ENCODE results near the gene EN1.

Gene EN1

DNA sequence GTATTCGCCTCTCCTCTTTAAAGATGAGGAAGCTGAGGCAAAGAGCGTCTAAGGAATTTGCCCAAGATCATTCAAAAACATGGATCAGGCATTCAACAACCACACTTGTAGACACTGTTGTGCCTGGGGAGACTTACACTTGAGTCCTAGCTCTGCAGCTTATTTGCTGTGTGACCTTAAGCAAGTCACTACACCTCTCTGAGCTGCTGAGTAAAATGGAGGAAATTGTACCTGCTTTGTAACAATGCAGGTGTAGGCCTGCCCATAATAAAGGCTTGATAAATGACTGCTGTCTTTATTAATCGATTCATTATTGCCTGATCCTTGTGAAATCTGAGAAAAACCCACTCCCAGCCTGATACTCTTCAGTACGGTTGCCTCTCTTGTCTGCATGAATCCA lies 30.8 kb downstream of the EN1 start:
- DNase-seq, result no peak

DNA sequence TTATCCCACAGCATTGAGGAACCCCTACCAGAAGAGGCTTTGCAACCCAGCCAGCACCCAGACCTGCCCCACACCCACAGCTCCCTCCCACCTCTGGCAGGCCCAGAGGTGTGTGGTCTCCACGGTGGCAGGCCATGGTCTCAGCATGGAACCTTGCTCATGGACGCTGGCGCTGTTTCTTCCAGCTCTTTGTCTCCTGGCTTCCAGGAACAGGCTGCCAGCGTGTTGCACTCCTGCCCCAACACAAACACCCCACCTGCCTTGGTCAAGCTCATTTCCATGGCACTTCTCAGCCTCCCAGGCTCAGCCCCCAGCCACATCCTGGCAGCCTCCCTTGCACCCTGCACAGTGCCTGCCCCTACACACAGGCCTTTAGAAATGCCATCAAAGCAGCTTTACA lies 31.7 kb downstream of the EN1 start:
- DNase-seq, result no peak

DNA sequence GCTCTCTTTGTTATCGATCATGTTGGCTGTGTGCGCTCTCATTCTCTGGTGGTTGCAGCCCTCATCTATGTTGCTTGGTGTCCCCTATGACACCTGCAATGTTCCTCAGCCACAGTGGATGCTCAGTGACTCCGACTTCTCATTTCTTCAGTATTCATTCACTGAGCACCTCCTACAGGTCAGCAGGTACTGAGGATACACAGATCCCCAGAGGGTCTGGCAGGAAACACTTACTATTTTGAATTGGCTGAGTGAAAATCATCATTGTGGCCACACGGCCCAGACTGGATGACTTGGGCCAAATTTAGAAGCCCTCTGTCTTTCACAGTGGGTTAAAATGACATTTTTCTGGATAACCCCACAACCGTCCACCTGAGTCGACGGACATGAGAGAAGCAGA lies 32.1 kb downstream of the EN1 start:
- no peak for DNase-seq

DNA sequence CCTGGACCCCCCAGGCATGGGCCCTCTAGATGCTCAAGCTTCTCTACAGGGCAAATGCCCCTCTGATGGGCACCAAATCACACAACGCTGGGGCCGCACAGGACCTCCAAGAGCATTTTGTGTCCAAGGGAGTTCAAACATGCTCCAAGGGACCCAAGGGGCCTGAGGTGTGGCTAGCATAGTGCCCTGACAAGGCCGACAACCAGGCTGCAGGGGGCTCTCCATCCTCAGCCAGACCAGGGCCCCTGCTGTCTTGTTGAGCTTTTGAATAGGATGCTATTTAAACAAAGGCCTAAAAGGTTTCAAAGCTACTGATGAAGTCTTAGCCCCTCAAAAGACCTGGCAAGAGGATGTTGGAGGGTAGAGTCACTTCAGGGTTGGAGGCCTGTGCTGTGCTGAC lies 33.1 kb downstream of the EN1 start:
- no peak for DNase-seq

DNA sequence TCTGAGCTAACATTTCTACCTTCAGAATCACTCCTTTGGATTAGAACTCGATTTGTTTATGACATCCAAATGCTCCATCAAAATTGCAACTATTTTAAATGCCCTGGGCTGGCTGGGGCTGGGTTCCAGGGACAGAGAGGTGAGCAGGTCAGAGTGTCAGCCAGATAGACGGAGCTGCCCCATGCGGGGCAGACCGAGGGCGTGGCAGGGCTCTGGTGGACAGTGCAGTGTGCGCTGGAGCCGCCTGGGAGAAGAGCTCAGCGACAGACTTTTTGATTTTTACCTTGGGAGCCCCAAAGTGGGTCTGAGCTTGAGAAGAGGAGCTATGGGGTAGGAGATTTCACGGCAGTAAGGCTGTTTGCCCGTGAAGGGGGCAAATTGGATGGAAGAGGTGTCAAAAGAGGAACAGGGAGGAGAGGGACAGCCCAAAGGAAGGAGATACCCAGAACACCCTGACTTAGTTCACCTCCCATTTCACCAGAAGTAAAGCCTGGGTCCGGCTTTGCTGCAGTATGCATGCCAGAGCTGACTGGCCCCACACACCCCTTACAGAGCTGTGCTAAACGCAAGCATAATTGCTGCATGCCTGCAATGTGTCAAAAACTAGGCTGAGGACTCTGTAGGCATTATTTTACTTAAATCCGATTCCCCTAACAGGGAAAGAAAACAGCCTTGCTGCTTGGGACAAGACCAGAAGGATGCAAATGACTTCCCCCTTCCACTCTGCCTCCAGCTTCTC lies 33.7 kb downstream of the EN1 start:
- no peak for DNase-seq

DNA sequence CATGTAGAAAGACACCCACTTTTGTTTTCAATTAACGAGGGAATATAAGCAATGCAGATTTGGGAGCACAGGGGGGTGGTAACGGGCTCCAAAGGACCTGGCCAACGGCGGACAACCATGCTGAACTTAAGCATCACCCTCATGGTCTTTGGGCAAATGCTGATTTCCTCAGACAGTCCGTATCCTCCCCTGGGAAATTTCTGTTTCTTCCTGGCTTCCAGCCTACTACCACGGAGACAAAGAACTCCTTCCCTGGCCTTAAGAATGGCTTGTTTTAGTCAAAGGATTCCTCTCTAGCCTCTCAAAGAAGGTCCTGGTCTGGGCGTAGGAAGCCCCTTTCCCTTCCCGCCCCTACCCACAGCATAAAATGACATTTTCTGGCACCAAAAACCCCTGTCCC lies 34.3 kb downstream of the EN1 start:
- no peak for DNase-seq

DNA sequence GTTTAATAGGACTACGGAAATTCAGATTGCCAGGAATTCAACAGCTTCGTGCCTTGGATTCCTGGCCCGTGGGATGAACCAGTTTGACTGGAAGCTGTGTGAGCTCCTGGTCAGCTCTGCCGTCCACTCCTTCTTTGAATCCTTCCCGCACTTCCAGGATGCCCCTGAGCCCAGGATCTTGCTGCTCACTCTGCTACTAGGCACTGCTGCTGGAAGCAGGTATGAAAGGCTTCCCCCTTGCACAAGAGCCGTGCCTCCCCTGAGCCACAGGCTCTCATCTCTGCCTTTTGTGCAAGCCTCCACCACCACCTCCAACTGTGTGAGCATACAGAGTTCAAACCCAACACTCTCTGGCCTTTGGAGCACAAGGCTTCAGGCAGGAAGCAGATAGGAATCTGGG lies 34.9 kb downstream of the EN1 start:
- DNase-seq, result no peak

DNA sequence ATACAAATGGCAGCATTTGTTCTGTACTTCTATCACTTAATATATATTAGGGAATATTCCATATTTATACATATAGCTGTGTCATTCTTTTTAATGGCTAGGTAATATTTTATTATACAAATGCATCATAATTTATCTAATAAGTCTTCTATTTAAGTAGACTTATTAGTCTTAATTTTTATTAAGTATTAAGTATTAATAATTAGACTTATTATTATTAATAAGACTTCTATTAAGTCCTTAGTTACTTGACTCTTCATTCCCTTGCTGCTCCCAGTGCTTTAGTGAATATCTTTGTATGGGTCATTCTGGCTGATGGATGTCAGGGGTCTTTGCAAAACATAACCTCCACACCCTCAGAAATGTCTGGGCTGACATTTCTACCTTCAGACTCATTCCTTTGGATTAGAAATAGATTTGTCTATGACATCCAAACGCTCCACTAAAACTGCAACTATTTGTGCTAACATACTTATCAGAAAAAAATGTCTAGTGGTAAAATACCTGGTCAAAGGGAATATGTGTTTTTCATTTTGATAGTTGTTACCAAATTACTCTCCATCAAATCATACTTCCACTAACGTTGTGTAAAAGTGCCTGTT lies 35.8 kb downstream of the EN1 start:
- no peak for DNase-seq

DNA sequence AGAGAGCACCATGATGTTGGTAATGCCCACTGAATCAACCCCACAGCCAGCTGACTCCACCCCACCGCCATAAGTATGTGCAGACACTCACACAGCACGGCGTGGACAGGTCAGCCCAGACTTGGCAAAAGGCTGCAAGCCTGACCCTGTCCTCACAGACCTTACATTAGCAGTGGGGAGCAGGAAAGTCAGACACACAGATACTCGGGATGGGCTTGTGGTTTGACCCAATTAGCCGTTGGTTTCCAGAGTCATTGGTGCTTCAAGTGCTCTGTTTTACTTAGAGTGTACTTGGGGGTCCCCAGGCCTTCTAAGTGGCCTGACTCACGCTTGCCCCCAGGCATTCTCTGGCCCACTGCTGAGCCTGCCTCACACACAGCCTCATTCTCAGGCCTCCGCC lies 36.7 kb downstream of the EN1 start:
- DNase-seq, result no peak

DNA sequence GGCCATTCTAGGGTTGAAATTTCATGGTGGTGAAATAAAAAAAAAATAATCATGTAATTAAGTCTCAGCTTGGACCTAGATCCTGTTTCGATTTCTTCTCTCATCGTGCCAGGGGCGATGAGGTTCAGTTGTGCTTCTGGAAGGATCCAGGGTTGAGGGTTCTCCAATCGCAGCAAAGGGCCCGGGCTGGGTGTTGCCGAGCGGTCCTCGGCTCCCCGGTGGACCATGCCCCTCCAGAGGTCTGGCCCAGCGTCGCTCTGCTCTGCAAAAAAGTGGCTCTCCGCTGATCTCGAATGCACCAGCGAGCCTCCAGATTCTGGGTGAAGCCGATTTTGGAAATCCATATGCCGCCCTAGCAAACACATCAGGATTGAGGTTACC lies 39.0 kb downstream of the EN1 start:
- DNase-seq, result no peak

DNA sequence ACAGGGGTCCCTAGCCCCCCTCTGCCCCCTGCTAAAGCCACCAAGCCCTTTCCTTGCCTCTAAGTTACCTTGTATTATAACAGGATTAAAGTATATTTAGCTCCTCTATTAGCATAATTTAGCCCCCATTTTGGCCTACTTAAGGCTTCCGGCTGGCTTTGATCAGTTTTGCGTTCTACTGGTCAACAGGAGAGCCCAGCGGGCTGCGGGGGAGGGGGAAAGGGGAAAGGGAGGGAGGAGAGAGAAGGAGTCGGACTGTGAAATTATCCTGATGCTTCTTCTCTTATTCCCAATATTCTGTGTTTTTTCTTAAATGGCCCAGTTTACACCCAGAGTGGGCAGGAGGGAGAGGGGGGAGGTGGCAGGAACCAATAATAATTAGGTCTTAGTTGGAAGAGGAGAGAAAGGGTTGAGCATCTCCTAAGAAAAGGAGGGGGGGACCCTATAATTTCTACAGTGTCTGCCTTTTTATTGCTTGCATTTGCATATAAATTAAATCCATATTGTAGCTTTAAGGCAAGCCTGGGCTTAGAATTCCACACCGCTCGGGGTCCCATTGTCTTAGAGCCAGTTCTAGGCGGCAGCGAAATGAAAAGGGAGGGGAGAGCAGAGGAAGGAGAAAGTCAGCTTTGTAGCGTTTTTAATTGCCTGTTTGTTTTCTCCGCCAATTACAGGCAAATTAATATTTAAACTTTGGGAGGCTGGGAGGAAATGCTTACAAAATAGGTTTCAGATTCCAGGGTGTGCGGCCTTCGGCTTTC lies 39.6 kb downstream of the EN1 start:
- no peak for DNase-seq

DNA sequence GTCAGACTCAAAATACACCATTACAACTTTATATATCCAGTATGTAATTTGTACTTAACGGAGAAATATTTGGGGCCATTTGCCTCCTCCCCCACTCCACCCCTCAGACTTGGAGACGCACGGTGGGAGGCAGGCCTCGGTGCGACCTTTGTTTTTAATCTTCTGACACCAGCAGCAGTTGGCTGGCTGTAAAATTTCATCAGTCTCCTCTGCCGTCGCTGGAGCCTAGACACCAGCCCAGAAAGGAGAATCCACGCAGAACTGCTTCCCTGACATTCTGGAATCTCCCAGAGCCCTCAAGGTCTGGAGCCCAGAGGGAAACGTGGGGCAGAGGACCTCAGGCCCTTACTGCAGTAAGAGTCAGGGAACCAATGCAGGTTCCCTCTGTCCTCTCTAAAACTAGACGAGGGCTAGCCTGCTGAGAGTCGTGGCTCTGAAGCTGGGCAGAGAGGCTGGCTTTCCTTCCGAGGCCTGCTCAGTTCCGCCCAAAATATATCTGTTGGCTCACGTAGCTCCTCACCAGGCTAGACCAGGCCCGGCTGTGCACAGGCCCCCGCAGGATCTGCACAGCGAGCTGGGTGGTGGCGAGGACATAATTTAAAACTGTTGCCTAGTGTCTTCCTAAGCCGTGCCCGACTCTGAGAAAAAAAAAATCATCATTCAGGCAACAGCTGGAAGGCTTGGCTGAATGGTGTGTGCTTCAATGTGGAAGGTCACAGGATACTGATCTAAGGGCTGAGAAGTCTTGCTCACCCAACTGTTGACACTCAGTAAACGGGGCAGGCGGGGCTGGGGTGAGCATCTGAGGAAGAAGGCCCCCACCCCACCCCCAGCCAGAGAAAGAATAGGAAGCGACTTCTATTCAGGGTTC lies 40.4 kb downstream of the EN1 start:
- no peak for DNase-seq

DNA sequence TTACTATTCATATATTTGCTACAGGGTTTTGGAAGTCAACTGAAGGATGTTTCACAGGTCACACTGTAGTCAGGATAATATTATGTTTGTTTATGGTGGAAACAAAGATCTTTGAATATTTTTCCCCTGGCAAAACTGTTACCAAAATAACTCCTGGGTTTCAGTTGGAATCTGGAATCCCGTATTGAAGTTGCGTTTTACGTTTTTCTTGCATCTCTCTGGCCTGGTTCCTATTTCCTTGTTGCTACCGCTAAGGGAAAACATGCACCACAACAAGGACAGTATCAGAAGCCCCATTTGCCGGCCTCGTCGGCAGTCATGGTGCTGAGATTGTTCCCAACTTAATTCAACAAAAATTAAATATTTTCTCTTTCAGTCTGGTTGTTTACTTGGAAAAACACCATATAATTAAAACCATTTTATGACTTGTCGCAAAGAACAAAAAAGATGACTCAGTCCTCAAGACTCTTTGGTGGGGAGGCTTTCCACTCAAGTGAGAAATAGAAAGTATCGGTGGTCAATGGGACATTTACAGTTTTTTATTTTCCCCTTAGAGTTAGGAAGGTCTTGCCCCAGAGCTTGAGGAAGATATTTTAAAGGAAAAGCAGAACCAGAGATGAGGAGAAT lies 42.3 kb downstream of the EN1 start:
- no peak for DNase-seq

DNA sequence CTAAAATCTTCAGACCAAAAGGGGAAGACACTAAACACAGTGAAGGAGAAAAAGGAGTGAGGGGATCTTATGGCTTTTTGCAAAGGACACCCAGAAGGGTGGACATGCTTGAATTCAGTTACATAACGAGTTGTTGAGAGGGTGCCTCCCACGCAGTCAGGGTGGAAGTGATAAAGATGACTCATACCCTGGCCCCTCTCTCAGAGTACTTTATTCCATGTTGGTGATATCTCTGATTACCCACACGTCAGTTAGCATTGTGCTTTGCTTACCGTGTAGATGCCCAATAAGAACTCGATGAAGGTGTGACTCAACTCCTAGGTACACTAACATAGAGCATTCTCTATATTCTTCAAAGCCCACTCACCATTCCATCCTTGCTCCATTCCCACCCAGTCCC lies 44.4 kb downstream of the EN1 start:
- no peak for DNase-seq

DNA sequence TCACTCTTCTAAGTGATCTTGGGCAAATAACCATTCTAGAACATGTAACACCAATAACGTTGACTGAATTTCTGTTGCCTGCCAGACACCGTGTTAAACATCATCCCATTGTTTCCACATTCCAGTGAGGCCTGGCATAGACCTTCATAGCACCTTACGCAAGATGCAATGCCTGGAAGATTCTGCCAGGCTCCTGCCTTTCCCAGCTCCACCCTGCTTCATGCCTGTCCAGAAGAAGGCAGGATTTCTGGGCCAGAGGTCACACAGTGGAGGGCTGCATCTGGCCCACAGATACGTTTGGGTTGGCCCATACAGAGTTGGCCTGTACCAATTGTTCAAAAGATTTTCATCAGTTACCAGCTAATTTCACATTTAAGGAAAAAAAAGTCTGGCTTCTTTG lies 46.3 kb downstream of the EN1 start:
- DNase-seq, result no peak

DNA sequence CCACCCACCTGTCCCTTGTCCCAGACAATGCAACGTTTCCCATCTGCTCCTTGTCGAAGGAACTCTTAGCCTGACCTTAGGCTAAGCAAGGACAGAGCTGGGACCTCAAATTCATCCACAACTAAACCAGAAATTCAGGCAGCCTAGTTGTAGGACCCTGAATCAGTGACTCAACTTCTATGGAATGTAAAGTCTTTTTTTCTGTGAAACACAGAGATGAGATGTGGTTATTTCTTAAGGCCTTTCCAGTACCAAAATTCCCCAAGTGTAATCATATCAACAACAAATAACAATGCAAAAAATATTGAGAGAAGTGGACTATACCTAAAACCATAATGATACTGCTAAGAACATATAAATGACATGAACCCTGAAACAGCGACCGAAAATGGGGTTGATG lies 46.7 kb downstream of the EN1 start:
- DNase-seq, result no peak

DNA sequence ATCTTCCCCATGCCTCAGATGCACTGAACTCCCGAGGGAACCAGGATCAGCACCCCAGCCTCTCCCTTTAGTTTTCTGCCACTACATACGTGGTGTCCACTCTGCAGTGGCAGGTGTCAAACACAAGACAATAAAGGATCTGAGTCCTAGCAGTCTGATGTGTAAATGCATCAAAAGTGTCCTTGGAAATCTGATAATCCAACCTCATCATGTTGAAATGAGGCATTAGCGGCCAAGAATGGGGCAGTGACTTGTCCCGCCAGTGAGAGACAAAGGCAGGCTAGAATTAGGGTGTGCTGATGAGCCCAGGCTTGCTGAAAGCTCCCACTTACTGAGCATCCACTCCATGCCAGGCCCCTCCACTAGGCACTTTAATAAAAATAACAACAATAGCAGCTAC lies 52.9 kb downstream of the EN1 start:
- no peak for DNase-seq

Data from 8988T (cell line).